Loucy (cell line): ENCODE measurements around the gene DAPK1.
"Not testable (repeated sequence)": the region's sequence is repeated elsewhere in the genome, so short reads cannot be mapped to it uniquely, and the experiment has no call there.

Source experiments
- EZH2phosphoT487 ChIP-seq: fragments of 200-600 bp; IDR thresholded peaks from 2 replicates; pipeline ENCODE4 v1.6.1; 2018; ENCODE audit warnings: antibody characterized with exemption, mild to moderate bottlenecking, moderate library complexity, borderline replicate concordance
- TF ChIP-seq, protein P1 (sequence below): fragments of 200-600 bp; sonication (generic); conservative IDR thresholded peaks from 2 replicates; pipeline ENCODE4 v1.5.1; 2014; ENCODE audit warnings: mild to moderate bottlenecking, antibody characterized with exemption, low read length

DNA sequence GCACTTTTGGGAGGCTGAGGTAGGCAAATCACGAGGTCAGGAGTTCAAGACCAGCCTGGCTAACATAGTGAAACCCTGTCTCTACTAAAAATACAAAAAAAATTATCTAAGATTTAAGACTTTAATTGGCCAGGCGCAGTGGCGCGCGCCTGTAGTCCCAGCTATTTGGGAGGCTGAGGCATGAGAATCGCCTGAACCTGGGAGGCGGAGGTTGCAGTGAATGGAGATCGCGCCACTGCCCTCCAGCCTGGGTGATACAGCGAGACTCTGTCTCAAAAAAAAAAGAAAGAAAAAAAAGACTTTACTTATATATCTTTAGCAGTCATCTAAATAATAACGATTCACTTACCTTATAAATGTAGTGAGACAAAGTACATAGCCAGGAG is 3.6 kb downstream of the DAPK1 start:
- TF ChIP-seq, protein P1, sequence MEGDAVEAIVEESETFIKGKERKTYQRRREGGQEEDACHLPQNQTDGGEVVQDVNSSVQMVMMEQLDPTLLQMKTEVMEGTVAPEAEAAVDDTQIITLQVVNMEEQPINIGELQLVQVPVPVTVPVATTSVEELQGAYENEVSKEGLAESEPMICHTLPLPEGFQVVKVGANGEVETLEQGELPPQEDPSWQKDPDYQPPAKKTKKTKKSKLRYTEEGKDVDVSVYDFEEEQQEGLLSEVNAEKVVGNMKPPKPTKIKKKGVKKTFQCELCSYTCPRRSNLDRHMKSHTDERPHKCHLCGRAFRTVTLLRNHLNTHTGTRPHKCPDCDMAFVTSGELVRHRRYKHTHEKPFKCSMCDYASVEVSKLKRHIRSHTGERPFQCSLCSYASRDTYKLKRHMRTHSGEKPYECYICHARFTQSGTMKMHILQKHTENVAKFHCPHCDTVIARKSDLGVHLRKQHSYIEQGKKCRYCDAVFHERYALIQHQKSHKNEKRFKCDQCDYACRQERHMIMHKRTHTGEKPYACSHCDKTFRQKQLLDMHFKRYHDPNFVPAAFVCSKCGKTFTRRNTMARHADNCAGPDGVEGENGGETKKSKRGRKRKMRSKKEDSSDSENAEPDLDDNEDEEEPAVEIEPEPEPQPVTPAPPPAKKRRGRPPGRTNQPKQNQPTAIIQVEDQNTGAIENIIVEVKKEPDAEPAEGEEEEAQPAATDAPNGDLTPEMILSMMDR: not testable (repeated sequence)
- TF ChIP-seq EZH2phosphoT487: not testable (repeated sequence)
